Measurements from ENCODE around the gene EFCC1. TPM values are rescaled to one million over a fixed set of nuclear protein-coding genes. Genes with fewer than 3 reads are reported as not detected.

EFCC1 gene
- total RNA-seq, 4 donors from 2014 or later = 0.19 to 2.9 (median 0.48) TPM

GRCh38 chr3:129037093-129037419, 36.0 kb downstream of the EFCC1 start:
- Histone ChIP-seq H3K27ac (no peak overlapping the region), H3K9me3 (no peaks in the 10 kb centered on the region), H3K4me3 (no peak overlapping the region), H3K4me1 (no peaks in the 10 kb centered on the region), H3K36me3 (peaks cover 0 to 13% (median 0%) of the 10 kb centered on the region in 3 donors), H3K27me3 (peaks cover 0 to 20% (median 0%) of the 10 kb centered on the region in 4 donors)
- intact Hi-C loops (cut with DNase I) = no loop called here
- TF ChIP-seq, protein P1, sequence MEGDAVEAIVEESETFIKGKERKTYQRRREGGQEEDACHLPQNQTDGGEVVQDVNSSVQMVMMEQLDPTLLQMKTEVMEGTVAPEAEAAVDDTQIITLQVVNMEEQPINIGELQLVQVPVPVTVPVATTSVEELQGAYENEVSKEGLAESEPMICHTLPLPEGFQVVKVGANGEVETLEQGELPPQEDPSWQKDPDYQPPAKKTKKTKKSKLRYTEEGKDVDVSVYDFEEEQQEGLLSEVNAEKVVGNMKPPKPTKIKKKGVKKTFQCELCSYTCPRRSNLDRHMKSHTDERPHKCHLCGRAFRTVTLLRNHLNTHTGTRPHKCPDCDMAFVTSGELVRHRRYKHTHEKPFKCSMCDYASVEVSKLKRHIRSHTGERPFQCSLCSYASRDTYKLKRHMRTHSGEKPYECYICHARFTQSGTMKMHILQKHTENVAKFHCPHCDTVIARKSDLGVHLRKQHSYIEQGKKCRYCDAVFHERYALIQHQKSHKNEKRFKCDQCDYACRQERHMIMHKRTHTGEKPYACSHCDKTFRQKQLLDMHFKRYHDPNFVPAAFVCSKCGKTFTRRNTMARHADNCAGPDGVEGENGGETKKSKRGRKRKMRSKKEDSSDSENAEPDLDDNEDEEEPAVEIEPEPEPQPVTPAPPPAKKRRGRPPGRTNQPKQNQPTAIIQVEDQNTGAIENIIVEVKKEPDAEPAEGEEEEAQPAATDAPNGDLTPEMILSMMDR (IDR thresholded peaks at IDR 0.05) = no peak
- no peak for TF ChIP-seq POLR2A (IDR thresholded peaks at IDR 0.05)
- WGBS, 2 donors = 9 to 86% methylated on average over 2 of the region's 2 CpGs
- no peak for DNase-seq

DNA sequence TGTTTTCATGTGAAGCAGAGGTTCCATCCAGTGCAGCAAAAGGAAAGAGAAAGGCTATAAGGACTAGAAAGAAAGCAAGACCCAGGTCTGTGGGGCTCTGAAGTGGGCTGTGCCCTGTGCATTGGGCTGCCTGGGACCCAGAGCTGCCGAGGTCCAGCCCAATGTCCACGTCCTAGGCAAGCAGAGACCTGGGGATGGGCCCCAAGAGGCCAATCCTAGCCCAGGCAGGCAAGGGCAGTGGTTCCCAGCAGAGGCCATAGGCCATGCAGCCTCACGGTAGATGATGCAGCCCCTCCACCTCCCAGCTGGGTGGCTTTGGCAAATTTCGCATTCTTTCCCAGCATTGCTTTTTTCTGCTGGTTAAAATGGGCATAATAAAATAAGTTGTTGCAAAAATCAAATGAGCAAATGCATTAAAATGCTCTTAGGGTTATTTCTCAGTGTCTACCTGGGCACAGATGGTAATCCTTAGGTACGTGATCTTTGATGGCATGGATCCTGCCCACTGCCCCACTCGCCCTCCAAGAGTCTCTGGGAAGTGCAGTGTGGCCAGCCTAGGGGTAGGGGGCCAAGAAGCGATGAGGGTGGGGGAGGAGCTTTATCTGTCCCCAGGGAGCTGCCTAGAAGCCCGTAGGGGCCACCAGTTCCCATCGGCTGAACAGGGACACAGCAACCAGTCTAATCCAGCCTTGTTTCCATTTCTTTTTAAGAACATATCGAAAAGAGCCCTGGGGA, 37.2 kb downstream of the EFCC1 start:
- WGBS, 2 donors = 71 to 75% methylated on average over 6 to 7 of the region's 10 CpGs

GRCh38 chr3:129039271-129040038, 38.4 kb downstream of the EFCC1 start:
- no peaks in the 10 kb centered on the region for H3K36me3 ChIP-seq
- no peak for DNase-seq
- WGBS, 2 donors = 61 to 79% methylated on average over 6 to 12 of the region's 14 CpGs
- H3K27ac ChIP-seq = no peak overlapping the region
- H3K4me1 ChIP-seq = no peaks in the 10 kb centered on the region
- H3K27me3 ChIP-seq = peaks cover 0 to 27% (median 0%) of the 10 kb centered on the region in 4 donors
- intact Hi-C loops (cut with DNase I) = no loop called here
- no peak overlapping the region for H3K4me3 ChIP-seq
- H3K9me3 ChIP-seq = no peaks in the 10 kb centered on the region
- TF ChIP-seq, protein P1 (IDR thresholded peaks at IDR 0.05) = no peak
- TF ChIP-seq POLR2A (IDR thresholded peaks at IDR 0.05) = no peak

More for the DNA sequence above, 37.2 kb downstream of the EFCC1 start:
- Histone ChIP-seq H3K27ac (no peak overlapping the region), H3K9me3 (no peaks in the 10 kb centered on the region), H3K36me3 (peaks cover 0 to 5% (median 0%) of the 10 kb centered on the region in 3 donors), H3K4me1 (no peaks in the 10 kb centered on the region), H3K4me3 (no peak overlapping the region), H3K27me3 (peaks cover 0 to 20% (median 0%) of the 10 kb centered on the region in 4 donors)
- no peak for TF ChIP-seq POLR2A (IDR thresholded peaks at IDR 0.05)
- TF ChIP-seq, protein P1 (IDR thresholded peaks at IDR 0.05) = no peak
- intact Hi-C loops (cut with DNase I) = no loop called here
- DNase-seq = no peak

DNA sequence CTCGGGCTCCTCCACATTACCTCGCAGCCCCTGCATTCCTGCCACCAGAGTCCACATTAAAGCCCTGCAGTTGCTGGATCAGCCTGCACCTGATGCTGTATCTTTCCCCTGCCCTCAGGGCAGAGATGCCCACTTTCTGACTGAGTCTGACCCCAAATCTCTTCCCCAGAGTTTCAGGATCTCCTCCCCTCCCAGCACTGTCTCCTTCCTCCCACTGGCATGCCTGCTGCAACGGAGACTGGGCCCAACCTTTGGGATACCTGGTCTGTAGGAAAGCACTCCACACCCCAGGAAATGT, 38.9 kb downstream of the EFCC1 start:
- DNase-seq = no peak
- 60 to 74% methylated on average over 3 of the region's 3 CpGs for WGBS, 2 donors
- TF ChIP-seq, protein P1 (IDR thresholded peaks at IDR 0.05) = no peak
- no peak for TF ChIP-seq POLR2A (IDR thresholded peaks at IDR 0.05)

DNA sequence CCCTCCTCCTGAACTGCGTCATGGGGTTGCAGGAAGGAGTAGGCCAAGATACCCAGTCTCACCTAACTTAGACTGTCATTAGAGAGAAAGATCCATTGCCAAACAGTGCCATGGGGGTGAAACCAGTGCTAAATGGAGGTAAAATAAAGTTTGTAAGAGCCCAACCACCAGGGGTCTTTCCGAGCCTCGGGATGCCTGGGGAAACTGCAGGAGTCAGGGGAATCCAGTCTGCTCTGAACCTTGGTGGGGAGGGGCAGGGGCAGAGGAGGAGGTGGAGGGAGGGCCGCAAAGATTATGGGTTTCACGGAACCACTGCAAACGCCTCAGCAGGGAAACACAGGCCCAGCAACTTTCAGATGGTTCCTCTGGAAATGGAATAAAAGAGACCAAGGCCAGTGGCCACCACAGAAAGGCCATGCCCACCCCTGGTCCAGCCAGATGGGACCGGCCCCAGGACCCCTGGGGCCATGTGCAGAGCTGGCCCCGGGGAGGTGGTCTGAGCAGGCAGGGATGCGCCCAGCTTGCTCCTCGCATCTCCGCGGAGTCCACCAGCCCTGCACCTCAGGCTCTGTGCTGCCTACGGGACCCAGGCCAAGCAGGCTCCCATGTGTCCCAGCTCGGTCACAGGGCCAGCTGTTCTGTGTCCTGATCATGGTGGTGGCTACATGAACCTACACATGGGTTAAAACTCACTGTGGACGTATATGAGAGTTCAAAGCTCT, 39.6 kb downstream of the EFCC1 start:
- no peaks in the 10 kb centered on the region for H3K9me3 ChIP-seq
- H3K27ac ChIP-seq = no peak overlapping the region
- H3K27me3 ChIP-seq = peaks cover 0 to 32% (median 0%) of the 10 kb centered on the region in 4 donors
- H3K4me3 ChIP-seq = no peak overlapping the region
- intact Hi-C loops (cut with DNase I) = no loop called here
- H3K4me1 ChIP-seq = peaks cover under 1 to 7% (median 3%) of the 10 kb centered on the region in 3 donors
- DNase-seq = no peak
- H3K36me3 ChIP-seq = no peaks in the 10 kb centered on the region
- TF ChIP-seq, protein P1 (IDR thresholded peaks at IDR 0.05) = no peak
- TF ChIP-seq POLR2A (IDR thresholded peaks at IDR 0.05) = no peak
- 87 to 94% methylated on average over 9 to 10 of the region's 15 CpGs for WGBS, 2 donors

More for the DNA sequence above, 38.9 kb downstream of the EFCC1 start:
- intact Hi-C loops (cut with DNase I) = no loop called here
- Histone ChIP-seq H3K4me3 (no peak overlapping the region), H3K27me3 (peaks cover 0 to 28% (median 0%) of the 10 kb centered on the region in 4 donors), H3K9me3 (no peaks in the 10 kb centered on the region), H3K27ac (no peak overlapping the region), H3K36me3 (no peaks in the 10 kb centered on the region), H3K4me1 (no peaks in the 10 kb centered on the region)

All from esophagus squamous epithelium (tissue), 5 donors.